ENCODE results near the gene MYO1D. TPM values are rescaled to one million over a fixed set of nuclear protein-coding genes. Genes with fewer than 3 reads are reported as not detected.

The MYO1D gene
- total and polyA plus RNA-seq, 2 of the 13 experiments (the other 11 are each of a cell fraction or from before 2014, with no cell fraction given): 13.2 to 17.3 TPM

- no peaks in the 10 kb centered on the region for H4K20me1 ChIP-seq (ENCODE audit: insufficient read depth, low read length)
- H3K36me3 ChIP-seq (replicated peaks in 1 of 2; ENCODE audit: control insufficient read depth in 1 of 2, insufficient read depth in 2 of 2, low read length in 2 of 2): peaks cover 2 to 4% of the 10 kb centered on the region in 2 experiments; a peak in 2 of 5 replicates
- H3K79me2 ChIP-seq (ENCODE audit: insufficient read depth, low read length): no peaks in the 10 kb centered on the region
- ATAC-seq: no peak
- WGBS (ENCODE audit: low lambda C conversion rate): 90% methylated on average over 14 of the region's 16 CpGs
- H3K9ac ChIP-seq (ENCODE audit: insufficient read depth, low read depth, low read length): no peak overlapping the region
- no peak overlapping the region for H2AFZ ChIP-seq (ENCODE audit: low read length)
- H3K27me3 ChIP-seq (ENCODE audit: control insufficient read depth in 1 of 2, insufficient read depth in 2 of 2, low read length in 2 of 2): no peaks in the 10 kb centered on the region
- no peak for DNase-seq (ENCODE audit: low spot score)
- H3K4me3 ChIP-seq (replicated peaks in 1 of 3; ENCODE audit: insufficient read depth in 1 of 3, low read depth in 2 of 3, low read length in 3 of 3): no peak overlapping the region
- H3K27ac ChIP-seq (ENCODE audit: extremely low read length, insufficient read depth, low read length): no peak overlapping the region
- no peaks in the 10 kb centered on the region for H3K9me3 ChIP-seq (ENCODE audit: low read length)
- BruUV-seq (replicated peaks): no TSS peak
- ChIA-PET CTCF (ENCODE audit: low intra/inter-chr PET ratio, low total read pairs) (no interaction called here), POLR2A (no interaction called here)
- no peak overlapping the region for H3K4me2 ChIP-seq (ENCODE audit: low read depth, low read length)
- intact Hi-C loops (cut with micrococcal nuclease; ENCODE audit: unreplicated experiment) (no loop called here), in situ Hi-C loops (cut with HindIII; ENCODE audit: extremely low pct_ligation_motif_present, low pct_unique_long_range_greater_than_20kb) (no loop called here)
- FAIRE-seq: no peak
- H3K4me1 ChIP-seq (ENCODE audit: insufficient read depth, low read length): peaks cover 34% of the 10 kb centered on the region
- 0 out of 2 replicates have a peak, but pooled peaks have one; percentile 11 for TF ChIP-seq ZNF768 (CRISPR knock-in tag; IDR thresholded peaks at IDR 0.05)
- TF ChIP-seq ELF3 (CRISPR knock-in tag; IDR thresholded peaks at IDR 0.05): no peak
- TF ChIP-seq ZBTB33 (CRISPR knock-in tag; IDR thresholded peaks at IDR 0.05): peak; percentile 88
- TF ChIP-seq AGO2 (optimal IDR thresholded peaks at IDR 0.05; ENCODE audit: low read depth, low read length): peak; percentile 34
These were observed 386.8 kb downstream of the MYO1D start for GRCh38 chr17:32490101-32490482.

GRCh38 chr17:32489320-32490100, 387.4 kb downstream of the MYO1D start:
- no peak overlapping the region for H3K4me3 ChIP-seq (replicated peaks in 1 of 3; ENCODE audit: insufficient read depth in 1 of 3, low read depth in 2 of 3, low read length in 3 of 3)
- BruUV-seq (replicated peaks): no TSS peak
- no peak overlapping the region for H3K27ac ChIP-seq (ENCODE audit: extremely low read length, insufficient read depth, low read length)
- H2AFZ ChIP-seq (ENCODE audit: low read length): no peak overlapping the region
- H3K27me3 ChIP-seq (ENCODE audit: control insufficient read depth in 1 of 2, insufficient read depth in 2 of 2, low read length in 2 of 2): no peaks in the 10 kb centered on the region
- no peak overlapping the region for H3K9ac ChIP-seq (ENCODE audit: insufficient read depth, low read depth, low read length)
- H3K4me1 ChIP-seq (ENCODE audit: insufficient read depth, low read length): peaks cover 34% of the 10 kb centered on the region
- H3K9me3 ChIP-seq (ENCODE audit: low read length): no peaks in the 10 kb centered on the region
- H3K79me2 ChIP-seq (ENCODE audit: insufficient read depth, low read length): no peaks in the 10 kb centered on the region
- CTCF ChIA-PET (ENCODE audit: low intra/inter-chr PET ratio, low total read pairs): no interaction called here
- peaks cover 2 to 4% of the 10 kb centered on the region in 2 experiments; a peak in 2 of 5 replicates for H3K36me3 ChIP-seq (replicated peaks in 1 of 2; ENCODE audit: control insufficient read depth in 1 of 2, insufficient read depth in 2 of 2, low read length in 2 of 2)
- TF ChIP-seq ZUFSP (CRISPR knock-in tag; IDR thresholded peaks at IDR 0.05; ENCODE audit: borderline replicate concordance) (no peak), ZNF607 (CRISPR knock-in tag; IDR thresholded peaks at IDR 0.05; ENCODE audit: borderline replicate concordance) (no peak), ATF7-NPFF (CRISPR knock-in tag; IDR thresholded peaks at IDR 0.05; ENCODE audit: low read depth) (no peak), CBX1 (IDR thresholded peaks at IDR 0.05; ENCODE audit: low read depth) (no peak), ZNF589 (CRISPR knock-in tag; conservative IDR thresholded peaks at IDR 0.05) (no peak), TBP (CRISPR knock-in tag; IDR thresholded peaks at IDR 0.05) (no peak), ZNF747 (CRISPR knock-in tag; IDR thresholded peaks at IDR 0.05; ENCODE audit: borderline replicate concordance) (no peak), SUZ12 (IDR thresholded peaks at IDR 0.05; ENCODE audit: low read depth, low read length) (no peak)
- POLR2A ChIA-PET: no interaction called here
- no peak overlapping the region for H3K4me2 ChIP-seq (ENCODE audit: low read depth, low read length)
- FAIRE-seq (no peak), DNase-seq (ENCODE audit: low spot score) (no peak), ATAC-seq (no peak)
- no peaks in the 10 kb centered on the region for H4K20me1 ChIP-seq (ENCODE audit: insufficient read depth, low read length)
- 92% methylated on average over 8 of the region's 10 CpGs for WGBS (ENCODE audit: low lambda C conversion rate)
- intact Hi-C loops (cut with micrococcal nuclease; ENCODE audit: unreplicated experiment): no loop called here
- in situ Hi-C loops (cut with HindIII; ENCODE audit: extremely low pct_ligation_motif_present, low pct_unique_long_range_greater_than_20kb): loop anchor here (10.0 kb wide), 1 partner anchor 265 kb away; no protein-coding TSS in a partner anchor

Data from HepG2 (cell line).